Measurements from ENCODE around the gene RAD17.

- no peak for TF ChIP-seq POLR2A (IDR thresholded peaks at IDR 0.05; ENCODE audit: low read length)
- TF ChIP-seq RAD21 (conservative IDR thresholded peaks at IDR 0.05 in 1 of 2, IDR thresholded peaks at IDR 0.05 in 1 of 2): no peak
- no peak for TF ChIP-seq CTCF (IDR thresholded peaks at IDR 0.05)
- TF ChIP-seq EHF (CRISPR knock-in tag; IDR thresholded peaks at IDR 0.05): no peak
- TF ChIP-seq KDM5A (IDR thresholded peaks at IDR 0.05): no peak
- no peak for TF ChIP-seq MAX (IDR thresholded peaks at IDR 0.05)
These were observed 1.8 kb upstream of the RAD17 start for GRCh38 chr5:69367697-69368279.
